Activated naive CD4-positive, alpha-beta T cell treated with anti-CD3 and anti-CD28 coated beads, Interleukin-2, amount 50 U/mL, for 16 hours (primary cell): ENCODE measurements around the gene PIM3.
A peak's percentile ranks its signal among the peaks of the same experiment; 100 is the strongest.

Source experiments
- DNase-seq: peaks from one replicate; pipeline ENCODE4 v3.0.0-alpha.2; 2020

The PIM3 gene

DNA sequence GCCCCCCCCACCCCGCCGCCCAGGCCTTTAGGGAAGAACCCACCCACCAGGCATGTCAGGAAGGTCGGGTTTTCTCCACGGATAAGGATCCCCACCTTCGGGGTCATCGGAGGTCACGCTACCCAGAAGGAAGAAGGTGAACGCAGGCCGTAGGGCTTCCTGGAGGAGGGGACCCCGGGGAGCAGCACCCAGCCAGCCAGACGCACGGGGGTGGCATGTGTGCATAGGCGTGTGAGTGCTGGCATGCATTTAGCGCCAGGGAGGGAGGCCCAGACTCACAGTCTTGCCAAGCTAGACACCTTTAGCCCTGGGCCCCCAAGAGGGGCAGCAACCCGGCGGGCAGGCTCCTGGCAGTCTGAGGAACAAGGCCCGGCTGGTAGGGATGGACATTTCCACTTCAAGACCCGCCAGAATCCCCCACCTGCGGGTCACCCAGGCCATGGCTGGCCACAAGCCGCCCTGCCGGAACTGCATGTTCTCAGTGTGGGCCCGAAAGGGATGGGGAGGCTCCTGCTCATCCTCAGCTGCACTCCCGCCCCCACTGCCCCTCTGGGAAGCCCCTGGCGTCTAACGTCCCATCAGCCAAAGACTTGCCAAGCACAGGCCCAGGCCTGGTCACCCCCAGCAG lies 16.7 kb upstream of the PIM3 start:
- DNase-seq, result no peak

GRCh38 chr22:49944399-49944891 lies 16.1 kb upstream of the PIM3 start:
- DNase-seq, result no peak

- peak; percentile 47 for DNase-seq
Observed at GRCh38 chr22:49945042-49945794, 15.4 kb upstream of the PIM3 start.

GRCh38 chr22:49946612-49947295 lies 13.8 kb upstream of the PIM3 start:
- no peak for DNase-seq

GRCh38 chr22:49947296-49947622 lies 13.3 kb upstream of the PIM3 start:
- no peak for DNase-seq

DNA sequence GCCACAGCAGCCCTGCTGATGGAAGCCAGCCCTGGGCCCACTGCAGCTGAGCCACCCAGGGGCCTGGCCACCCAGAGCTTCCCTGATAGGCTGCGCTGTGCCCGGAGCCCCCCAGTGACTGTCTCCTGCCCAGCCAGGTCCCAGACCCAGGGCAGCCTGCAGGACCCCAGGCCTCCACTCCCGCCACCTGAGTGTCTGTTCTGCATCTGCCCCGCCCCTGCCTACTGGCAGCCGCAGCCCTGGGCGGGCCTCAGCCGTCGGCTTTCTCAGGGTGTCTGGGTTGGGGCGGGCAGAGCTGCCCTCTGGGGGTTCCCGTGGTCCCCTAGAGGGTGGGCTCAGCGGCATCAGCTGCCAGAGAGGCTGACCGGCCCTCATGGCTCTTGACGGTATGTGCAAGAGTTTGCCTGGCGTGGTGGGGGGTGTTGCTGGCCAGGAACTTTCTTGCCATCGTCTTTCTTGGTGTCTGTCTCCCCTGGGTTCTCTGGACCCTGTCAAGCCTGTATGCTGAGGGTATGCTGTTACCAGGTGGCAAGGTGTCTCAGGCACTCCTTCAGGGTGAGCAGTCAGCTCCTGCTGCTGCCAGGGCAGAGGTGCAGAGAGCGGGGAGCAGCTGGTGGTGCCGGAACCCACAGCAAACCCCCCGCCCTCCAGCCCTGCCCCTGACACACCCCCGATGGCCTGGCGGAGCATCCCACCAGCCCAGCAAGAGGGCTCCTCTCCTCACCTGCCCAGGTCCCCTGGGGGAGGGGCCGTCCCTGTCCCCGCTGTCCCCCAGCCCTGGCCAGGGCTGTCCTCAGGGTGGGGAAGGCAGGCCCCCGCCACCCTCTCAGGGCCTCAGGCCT lies 12.2 kb upstream of the PIM3 start:
- DNase-seq, result no peak

DNA sequence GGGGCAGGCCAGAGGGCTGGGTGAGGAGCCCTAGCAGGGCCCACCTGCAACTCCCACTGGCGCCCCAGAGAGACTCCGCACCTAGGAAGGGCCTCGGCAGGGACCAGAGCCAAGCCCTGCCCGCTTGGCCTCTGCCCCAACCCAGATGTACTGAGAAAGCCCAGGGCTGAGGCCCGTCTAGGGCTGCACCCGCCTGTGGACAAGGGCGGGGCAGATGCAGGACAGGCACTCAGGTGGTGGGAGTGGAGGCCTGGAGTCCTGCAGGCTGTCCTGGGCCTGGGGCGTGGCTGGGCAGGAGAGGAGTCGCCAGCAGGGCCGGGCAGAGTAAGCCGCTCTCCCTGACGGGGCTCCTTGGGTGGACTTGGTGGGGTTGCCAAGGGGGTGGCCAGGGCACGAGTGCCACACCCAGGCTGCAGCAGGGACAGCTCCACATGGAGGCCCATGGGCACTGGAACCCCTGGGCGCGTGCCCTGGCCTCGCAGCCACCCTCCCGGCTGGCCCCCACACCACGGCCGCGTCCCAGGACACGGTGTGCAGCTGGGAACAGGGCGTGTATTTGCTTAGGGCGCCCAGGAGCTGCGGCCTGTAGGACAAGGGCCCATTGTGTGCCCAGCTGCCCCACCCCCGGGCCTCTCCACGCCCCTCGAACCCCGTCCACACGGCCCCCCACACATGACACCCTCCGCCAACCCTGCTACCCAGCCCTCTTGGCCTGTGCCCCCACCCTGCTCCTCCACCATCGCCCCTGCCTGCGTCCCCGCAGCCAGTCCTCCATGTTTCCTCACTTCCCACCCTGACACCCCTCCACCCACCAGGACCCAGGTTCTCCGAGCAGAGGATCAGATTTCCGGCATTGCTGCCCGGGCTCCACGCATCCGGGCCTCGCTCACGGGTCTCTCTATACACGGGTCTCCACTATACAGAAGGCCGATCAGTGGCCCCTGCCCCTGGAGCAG lies 11.3 kb upstream of the PIM3 start:
- no peak for DNase-seq

GRCh38 chr22:49949914-49950292 lies 10.7 kb upstream of the PIM3 start:
- DNase-seq, result no peak

DNA sequence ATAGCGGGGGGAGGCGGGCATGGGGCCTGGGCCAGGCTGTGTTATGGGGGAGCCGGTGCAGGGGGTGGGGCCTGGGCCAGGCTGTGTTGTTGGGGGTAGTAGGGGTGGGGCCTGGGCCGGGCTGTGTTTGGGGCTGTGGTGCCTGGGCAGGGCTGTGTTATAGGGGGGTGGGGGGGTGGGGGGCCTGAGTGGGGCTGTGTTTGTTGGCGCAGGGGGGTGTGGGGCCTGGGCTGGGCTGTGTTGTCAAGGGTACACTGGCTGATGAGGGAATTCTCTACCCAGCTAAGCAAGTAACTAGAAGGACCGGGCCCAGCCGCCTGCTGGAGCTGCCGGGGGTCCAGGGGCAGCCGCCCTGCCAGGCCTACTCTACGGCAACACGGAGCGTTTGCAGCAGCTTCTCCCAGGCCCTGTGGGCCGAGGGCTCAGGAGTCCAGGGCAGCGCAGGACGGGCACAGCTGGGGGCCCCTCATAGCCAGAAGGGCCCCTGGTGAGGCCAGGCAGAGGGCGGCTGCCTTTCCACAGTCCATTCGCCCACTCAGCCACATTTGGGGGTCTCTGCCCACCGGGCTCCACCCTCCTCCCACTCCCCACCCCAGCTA lies 10.1 kb upstream of the PIM3 start:
- DNase-seq, result no peak

DNA sequence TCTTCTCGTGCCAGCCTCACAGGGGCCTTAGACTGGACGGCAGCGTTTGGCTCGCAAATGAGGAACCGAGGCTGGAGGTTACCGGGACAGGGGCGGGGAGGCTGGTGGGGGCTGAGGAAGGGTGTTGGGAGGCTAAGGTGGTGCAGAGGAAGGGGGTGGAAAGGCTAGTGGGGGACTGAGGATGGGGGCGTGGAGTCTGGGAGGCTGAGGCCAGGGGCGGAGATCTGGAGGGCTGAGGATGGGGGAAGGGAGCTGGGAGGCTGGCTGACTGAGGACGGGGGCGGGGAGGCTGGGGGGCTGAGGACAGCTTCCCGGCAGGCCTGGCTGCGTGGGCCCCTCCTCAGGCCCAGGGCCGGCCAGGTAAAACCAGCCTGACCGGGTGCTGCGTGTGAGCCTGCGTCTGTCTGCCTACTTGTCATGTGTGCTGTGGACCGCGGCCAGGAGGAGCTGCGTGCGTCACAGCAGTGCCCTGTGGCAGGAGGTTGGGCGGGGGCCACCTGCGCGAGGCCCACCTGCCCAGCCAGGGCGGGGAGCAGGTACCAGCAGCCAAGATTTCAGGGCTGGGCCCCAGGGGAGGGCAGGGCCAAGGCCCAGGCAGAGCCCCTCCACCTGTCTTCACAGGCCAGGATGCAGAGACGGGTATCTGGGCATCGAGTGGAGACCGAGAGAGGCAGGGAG lies 9.4 kb upstream of the PIM3 start:
- no peak for DNase-seq

DNA sequence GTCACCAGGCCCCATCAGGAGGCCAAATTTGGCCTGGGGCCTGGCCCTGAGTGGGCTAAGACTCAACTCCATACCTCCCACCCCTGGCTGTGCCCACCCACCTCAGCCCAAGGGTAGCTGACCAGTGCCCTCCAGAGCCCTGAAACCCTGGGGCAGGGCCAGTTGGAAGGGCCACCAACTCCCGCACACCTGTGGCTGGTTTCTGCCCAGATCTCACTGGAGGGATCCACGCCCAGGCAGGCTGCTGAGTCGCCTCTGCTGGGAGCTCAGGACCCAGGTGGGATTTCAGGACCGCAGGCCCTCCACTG lies 8.9 kb upstream of the PIM3 start:
- DNase-seq, result no peak

- no peak for DNase-seq
Observed at GRCh38 chr22:49951986-49952896, 8.3 kb upstream of the PIM3 start.

DNA sequence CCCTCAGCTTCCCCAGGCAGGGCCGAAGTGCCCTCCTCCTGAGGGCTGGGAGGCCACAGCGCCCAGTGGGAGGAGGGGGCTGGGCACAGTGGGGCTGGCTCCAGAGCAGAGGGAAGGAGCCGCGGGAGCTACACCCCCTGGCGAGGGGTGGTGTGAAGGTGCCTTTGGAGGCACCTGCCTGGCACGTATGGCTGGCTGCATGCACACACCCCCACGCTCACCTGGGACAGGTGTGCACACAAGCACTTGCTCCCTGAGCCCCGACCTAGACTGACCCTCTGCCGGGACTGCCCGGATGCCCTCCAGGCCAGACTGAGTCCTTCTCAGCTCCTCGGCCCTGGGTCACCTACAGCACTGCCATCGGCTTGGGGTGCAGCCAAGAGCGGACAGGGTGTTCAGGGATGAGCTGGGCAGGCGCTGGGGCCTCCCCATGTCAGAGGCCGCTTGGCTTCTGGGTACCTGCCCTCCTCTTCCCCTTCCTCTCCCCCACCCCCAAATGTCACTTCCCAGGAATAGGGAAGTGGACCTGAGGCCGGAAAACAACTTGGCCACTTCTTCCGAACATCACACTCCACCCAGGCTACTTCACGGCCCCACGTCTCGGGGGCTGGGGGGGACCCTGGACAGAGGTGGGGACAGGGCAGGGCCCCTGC lies 7.4 kb upstream of the PIM3 start:
- no peak for DNase-seq

- no peak for DNase-seq
Observed at GRCh38 chr22:49953680-49954344, 6.8 kb upstream of the PIM3 start.

- DNase-seq, result no peak
Observed at GRCh38 chr22:49954354-49954753, 6.2 kb upstream of the PIM3 start.

DNA sequence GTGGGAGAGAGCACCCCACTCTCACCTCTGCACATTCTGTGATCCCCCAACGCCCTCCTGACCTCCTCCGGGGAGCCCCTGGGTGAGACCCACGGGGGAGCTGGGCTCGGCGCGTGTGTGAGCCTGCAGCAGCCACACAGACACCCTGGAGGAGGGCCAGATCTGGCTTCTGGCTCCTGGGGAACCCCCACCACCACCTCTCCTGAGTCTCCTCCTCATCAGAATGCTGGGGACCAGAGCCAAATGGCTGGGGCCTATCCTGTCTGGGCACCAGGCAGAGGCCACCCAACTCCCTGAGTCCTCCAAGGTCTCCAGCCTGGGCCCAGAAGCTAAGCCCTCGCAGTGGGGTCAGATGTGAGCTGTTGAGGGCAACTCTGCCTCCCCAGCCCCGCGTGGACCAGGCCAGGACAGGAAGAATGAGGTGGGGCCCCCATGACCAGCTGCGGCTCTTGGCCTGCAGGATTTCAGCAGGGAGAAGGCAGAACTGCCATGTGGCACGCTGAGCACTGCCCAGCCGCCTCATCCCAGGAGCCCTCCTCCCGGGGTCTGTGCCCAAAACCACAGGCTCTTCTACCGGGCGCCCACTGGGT lies 5.5 kb upstream of the PIM3 start:
- no peak for DNase-seq

GRCh38 chr22:49955581-49956417 lies 4.8 kb upstream of the PIM3 start:
- no peak for DNase-seq

- DNase-seq, result no peak
Observed at GRCh38 chr22:49956418-49956770, 4.2 kb upstream of the PIM3 start.
